Rectal smooth muscle tissue (tissue), 1 donor: Measurements from ENCODE around the gene MB.
"Not testable (repeated sequence)": the region's sequence is repeated elsewhere in the genome, so short reads cannot be mapped to it uniquely, and the experiment has no call there.

Experiments used
- H3K27ac ChIP-seq: one replicate; pipeline ENCODE4 v1.7.0; 2013; ENCODE audit warnings: low read depth, low read length, inconsistent platforms
- H3K27me3 ChIP-seq: one replicate; pipeline ENCODE4 v1.7.0; 2013; ENCODE audit warnings: low read length; ENCODE audit not compliant: control insufficient read depth, insufficient read depth
- H3K36me3 ChIP-seq: one replicate; pipeline ENCODE4 v1.7.0; 2013; ENCODE audit warnings: low read length; ENCODE audit not compliant: control insufficient read depth, insufficient read depth
- H3K4me1 ChIP-seq: one replicate; pipeline ENCODE4 v1.7.0; 2013; ENCODE audit warnings: low read length; ENCODE audit not compliant: control insufficient read depth, insufficient read depth
- H3K4me3 ChIP-seq: one replicate; pipeline ENCODE4 v1.7.0; 2013; ENCODE audit warnings: low read length
- H3K9ac ChIP-seq: one replicate; pipeline ENCODE4 v1.7.0; 2013; ENCODE audit warnings: low read length

Gene MB

GRCh38 chr22:35632935-35633334, 15.8 kb upstream of the MB start:
- Histone ChIP-seq H3K27me3 (no peaks in the 10 kb centered on the region), H3K4me3 (no peak overlapping the region), H3K36me3 (no peaks in the 10 kb centered on the region), H3K27ac (no peak overlapping the region), H3K4me1 (peaks cover 13% of the 10 kb centered on the region), H3K9ac (no peak overlapping the region)

- no peak overlapping the region for H3K4me3 ChIP-seq
- no peaks in the 10 kb centered on the region for H3K4me1 ChIP-seq
- no peaks in the 10 kb centered on the region for H3K36me3 ChIP-seq
- H3K27me3 ChIP-seq: no peaks in the 10 kb centered on the region
- no peak overlapping the region for H3K9ac ChIP-seq
- no peak overlapping the region for H3K27ac ChIP-seq
Measured at GRCh38 chr22:35631597-35631996, 14.5 kb upstream of the MB start.

- Histone ChIP-seq H3K27me3 (no peaks in the 10 kb centered on the region), H3K4me1 (no peaks in the 10 kb centered on the region), H3K4me3 (no peak overlapping the region), H3K36me3 (no peaks in the 10 kb centered on the region), H3K27ac (no peak overlapping the region), H3K9ac (no peak overlapping the region)
Measured at GRCh38 chr22:35630891-35631290, 13.8 kb upstream of the MB start.

GRCh38 chr22:35630387-35630793, 13.3 kb upstream of the MB start:
- H3K36me3 ChIP-seq: no peaks in the 10 kb centered on the region
- H3K9ac ChIP-seq: no peak overlapping the region
- H3K27ac ChIP-seq: no peak overlapping the region

GRCh38 chr22:35629406-35630216, 12.5 kb upstream of the MB start:
- Histone ChIP-seq H3K9ac (no peak overlapping the region), H3K4me1 (no peaks in the 10 kb centered on the region), H3K27me3 (no peaks in the 10 kb centered on the region), H3K27ac (peak overlapping the region; percentile 64), H3K4me3 (no peak overlapping the region), H3K36me3 (no peaks in the 10 kb centered on the region)

More at GRCh38 chr22:35630387-35630793, 13.3 kb upstream of the MB start:
- Histone ChIP-seq H3K4me1 (no peaks in the 10 kb centered on the region), H3K27me3 (no peaks in the 10 kb centered on the region), H3K4me3 (no peak overlapping the region)

GRCh38 chr22:35628732-35629131, 11.6 kb upstream of the MB start:
- Histone ChIP-seq H3K27me3 (no peaks in the 10 kb centered on the region), H3K4me3 (no peak overlapping the region), H3K27ac (peak overlapping the region; percentile 49), H3K9ac (no peak overlapping the region), H3K36me3 (no peaks in the 10 kb centered on the region), H3K4me1 (no peaks in the 10 kb centered on the region)

GRCh38 chr22:35627267-35628041, 10.3 kb upstream of the MB start:
- H3K4me3 ChIP-seq: peak overlapping the region; percentile 80
- peak overlapping the region; percentile 88 for H3K27ac ChIP-seq
- no peaks in the 10 kb centered on the region for H3K36me3 ChIP-seq
- H3K4me1 ChIP-seq: peaks cover 7% of the 10 kb centered on the region
- H3K9ac ChIP-seq: peak overlapping the region; percentile 20
- no peaks in the 10 kb centered on the region for H3K27me3 ChIP-seq

GRCh38 chr22:35625763-35626432, 8.8 kb upstream of the MB start:
- H3K27ac ChIP-seq: no peak overlapping the region
- no peak overlapping the region for H3K9ac ChIP-seq
- peaks cover 22% of the 10 kb centered on the region for H3K4me1 ChIP-seq
- H3K4me3 ChIP-seq: no peak overlapping the region
- H3K27me3 ChIP-seq: no peaks in the 10 kb centered on the region
- no peaks in the 10 kb centered on the region for H3K36me3 ChIP-seq

- Histone ChIP-seq H3K36me3 (no peaks in the 10 kb centered on the region), H3K4me3 (no peak overlapping the region), H3K9ac (no peak overlapping the region), H3K27me3 (no peaks in the 10 kb centered on the region), H3K27ac (no peak overlapping the region), H3K4me1 (peaks cover 28% of the 10 kb centered on the region)
Measured at GRCh38 chr22:35624547-35624946, 7.4 kb upstream of the MB start.

- H3K27ac ChIP-seq, H3K27me3 ChIP-seq: not testable (repeated sequence)
- H3K4me1 ChIP-seq: peaks cover 28% of the 10 kb centered on the region
Measured at GRCh38 chr22:35623885-35624284, 6.8 kb upstream of the MB start.

GRCh38 chr22:35622191-35622913, 5.2 kb upstream of the MB start:
- no peak overlapping the region for H3K9ac ChIP-seq
- no peaks in the 10 kb centered on the region for H3K36me3 ChIP-seq
- peak overlapping the region; percentile 91 for H3K27ac ChIP-seq
- H3K4me1 ChIP-seq: peaks cover 28% of the 10 kb centered on the region
- H3K27me3 ChIP-seq: no peaks in the 10 kb centered on the region
- H3K4me3 ChIP-seq: no peak overlapping the region

More at GRCh38 chr22:35623885-35624284, 6.8 kb upstream of the MB start:
- H3K4me3 ChIP-seq, H3K9ac ChIP-seq, H3K36me3 ChIP-seq: not testable (repeated sequence)

- Histone ChIP-seq H3K27ac (peak overlapping the region; percentile 91), H3K36me3 (no peaks in the 10 kb centered on the region), H3K4me3 (no peak overlapping the region), H3K9ac (no peak overlapping the region), H3K27me3 (no peaks in the 10 kb centered on the region), H3K4me1 (peaks cover 28% of the 10 kb centered on the region)
Measured at GRCh38 chr22:35621451-35621850, 4.3 kb upstream of the MB start.
